ENCODE data around the gene ZFYVE9. TPM values are rescaled to one million over a fixed set of nuclear protein-coding genes. Genes with fewer than 3 reads are reported as not detected.

Gene ZFYVE9
- total RNA-seq, 4 donors from 2014 or later, result 35.9 to 42.9 (median 41.9) TPM

DNA sequence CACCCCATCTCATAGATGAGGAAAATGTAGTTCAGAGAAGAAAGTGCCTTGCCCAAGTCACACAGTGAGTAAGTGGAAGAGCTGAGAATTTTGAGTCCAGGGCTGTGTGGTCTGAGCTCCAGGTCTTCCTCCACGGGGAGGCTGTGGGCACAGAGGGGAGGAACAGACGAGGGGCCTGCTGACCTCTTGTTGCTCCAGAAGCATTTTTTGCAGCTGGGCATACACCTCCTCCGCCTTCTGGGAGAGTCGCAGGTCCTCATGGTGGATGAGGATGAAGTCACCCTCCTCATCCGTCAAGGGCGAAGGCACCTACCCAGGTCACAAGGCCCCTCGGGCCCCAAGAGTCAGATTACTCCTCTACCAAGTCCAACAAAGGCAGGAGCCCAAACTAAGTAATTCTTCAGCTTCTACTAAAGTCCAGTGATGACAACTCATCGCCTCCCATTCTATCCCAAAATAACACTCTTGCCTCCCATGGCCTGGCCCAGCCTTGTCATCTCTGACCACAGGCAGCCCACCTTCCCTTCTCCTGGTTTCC, 215.0 kb downstream of the ZFYVE9 start:
- H3K9me3 ChIP-seq, result no peaks in the 10 kb centered on the region
- in situ Hi-C loops (cut with MboI; ENCODE audit: low sequenced_read_pairs in 4 of 4) (no loop called here), intact Hi-C loops (cut with DNase I; ENCODE audit: low total_unique reads) (no loop called here)
- no peak overlapping the region for H3K27ac ChIP-seq
- no peak overlapping the region for H3K4me3 ChIP-seq
- no peaks in the 10 kb centered on the region for H3K27me3 ChIP-seq
- TF ChIP-seq POLR2A (IDR thresholded peaks at IDR 0.05) (no peak), CTCF (IDR thresholded peaks at IDR 0.05 in 4 of 5, conservative IDR thresholded peaks at IDR 0.05 in 1 of 5) (no peak)
- H3K36me3 ChIP-seq, result peaks cover 3 to 100% of the 10 kb centered on the region in 2 donors
- DNase-seq, result no peak
- H3K4me1 ChIP-seq, result no peaks in the 10 kb centered on the region
- no peak for ATAC-seq

DNA sequence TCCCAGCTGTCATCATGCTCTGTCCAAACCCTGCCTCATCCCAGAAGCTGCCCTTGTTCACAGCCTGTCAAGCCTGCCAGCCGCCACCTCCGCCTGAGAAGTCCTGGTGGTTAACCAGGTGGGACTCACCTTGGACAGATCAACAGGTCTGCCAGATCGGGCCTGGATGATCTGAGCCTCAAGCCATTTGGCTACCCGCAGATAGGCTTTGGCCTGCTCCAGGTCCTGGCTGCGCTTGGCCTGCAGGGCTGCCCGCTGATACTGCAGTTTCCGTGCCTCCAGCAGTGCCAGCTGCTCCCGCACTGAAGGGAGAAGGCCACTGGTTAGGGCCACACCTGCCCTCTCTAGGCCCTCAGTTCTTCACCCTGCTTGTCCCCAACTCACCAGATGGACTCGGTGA, 215.5 kb downstream of the ZFYVE9 start:
- H3K36me3 ChIP-seq, result peaks cover 3 to 100% of the 10 kb centered on the region in 2 donors
- in situ Hi-C loops (cut with MboI; ENCODE audit: low sequenced_read_pairs in 4 of 4) (no loop called here), intact Hi-C loops (cut with DNase I; ENCODE audit: low total_unique reads) (no loop called here)
- H3K27ac ChIP-seq, result no peak overlapping the region
- no peaks in the 10 kb centered on the region for H3K9me3 ChIP-seq
- H3K4me3 ChIP-seq, result no peak overlapping the region
- ATAC-seq (no peak), DNase-seq (no peak)
- H3K27me3 ChIP-seq, result no peaks in the 10 kb centered on the region
- no peaks in the 10 kb centered on the region for H3K4me1 ChIP-seq
- TF ChIP-seq CTCF (IDR thresholded peaks at IDR 0.05 in 4 of 5, conservative IDR thresholded peaks at IDR 0.05 in 1 of 5) (no peak), POLR2A (IDR thresholded peaks at IDR 0.05) (no peak)

GRCh38 chr1:52358851-52359497, 217.1 kb downstream of the ZFYVE9 start:
- Histone ChIP-seq H3K9me3 (no peaks in the 10 kb centered on the region), H3K4me3 (no peak overlapping the region), H3K27ac (no peak overlapping the region), H3K4me1 (peaks cover 0 to 1% of the 10 kb centered on the region in 2 donors), H3K36me3 (peaks cover 3 to 89% of the 10 kb centered on the region in 2 donors), H3K27me3 (no peaks in the 10 kb centered on the region)
- intact Hi-C loops (cut with DNase I; ENCODE audit: low total_unique reads) (no loop called here), in situ Hi-C loops (cut with MboI; ENCODE audit: low sequenced_read_pairs in 4 of 4) (no loop called here)
- no peak for ATAC-seq
- DNase-seq, result no peak
- TF ChIP-seq POLR2A (IDR thresholded peaks at IDR 0.05) (no peak), CTCF (IDR thresholded peaks at IDR 0.05 in 4 of 5, conservative IDR thresholded peaks at IDR 0.05 in 1 of 5) (no peak)

- TF ChIP-seq POLR2A (IDR thresholded peaks at IDR 0.05) (no peak), CTCF (IDR thresholded peaks at IDR 0.05 in 4 of 5, conservative IDR thresholded peaks at IDR 0.05 in 1 of 5) (no peak)
- DNase-seq, result no peak
- H3K36me3 ChIP-seq, result peaks cover 3 to 80% of the 10 kb centered on the region in 2 donors
- in situ Hi-C loops (cut with MboI; ENCODE audit: low sequenced_read_pairs in 4 of 4) (no loop called here), intact Hi-C loops (cut with DNase I; ENCODE audit: low total_unique reads) (loop anchor here (10.0 kb wide), 1 partner anchor 565 kb away; the partner anchor contains the start of genes ECHDC2 and SCP2)
- H3K4me1 ChIP-seq, result peaks cover 6 to 11% of the 10 kb centered on the region in 2 donors
- no peaks in the 10 kb centered on the region for H3K27me3 ChIP-seq
- H3K9me3 ChIP-seq, result no peaks in the 10 kb centered on the region
- H3K27ac ChIP-seq, result no peak overlapping the region
- H3K4me3 ChIP-seq, result no peak overlapping the region
- no peak for ATAC-seq
Measured at GRCh38 chr1:52359676-52360594, 218.0 kb downstream of the ZFYVE9 start.

Data from gastrocnemius medialis (tissue), 4 donors.